Measurements from ENCODE around the gene LMF1.

The LMF1 gene

DNA sequence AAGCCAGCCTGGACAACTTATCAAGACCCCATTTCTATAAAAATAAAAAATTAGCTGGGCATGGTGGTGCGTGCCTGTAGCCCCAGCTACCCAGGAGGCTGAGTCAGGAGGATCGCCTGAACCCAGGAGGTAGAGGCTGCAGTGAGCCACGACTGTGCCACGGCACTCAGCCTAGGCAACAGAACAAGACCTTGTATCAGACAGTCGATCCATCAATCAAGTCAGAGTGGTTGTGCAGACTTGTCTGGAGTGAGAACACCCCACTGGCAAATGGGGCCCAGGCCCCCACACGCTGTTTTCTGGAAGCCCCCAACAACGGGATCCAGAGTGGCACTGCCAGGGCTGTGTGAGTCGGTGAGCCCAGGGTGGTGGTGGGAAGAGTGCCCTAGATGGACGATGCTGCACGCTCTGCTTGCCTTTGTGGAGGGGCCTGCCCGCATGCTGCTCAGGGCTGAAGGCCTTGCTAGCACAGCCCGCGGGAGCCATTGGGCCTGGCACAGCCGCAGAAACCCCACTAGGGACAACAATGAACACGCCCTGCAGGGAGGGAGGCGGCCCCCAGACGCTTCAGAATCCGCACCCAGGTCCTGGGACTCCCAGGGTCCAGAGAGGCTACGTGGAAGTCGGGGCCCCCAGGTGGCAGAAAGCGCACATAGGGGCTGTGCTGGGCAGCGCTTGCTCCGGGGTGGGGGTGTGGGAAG lies 90.2 kb downstream of the LMF1 start:
- peaks cover 9% of the 10 kb centered on the region for H3K36me3 Mint-ChIP-seq

DNA sequence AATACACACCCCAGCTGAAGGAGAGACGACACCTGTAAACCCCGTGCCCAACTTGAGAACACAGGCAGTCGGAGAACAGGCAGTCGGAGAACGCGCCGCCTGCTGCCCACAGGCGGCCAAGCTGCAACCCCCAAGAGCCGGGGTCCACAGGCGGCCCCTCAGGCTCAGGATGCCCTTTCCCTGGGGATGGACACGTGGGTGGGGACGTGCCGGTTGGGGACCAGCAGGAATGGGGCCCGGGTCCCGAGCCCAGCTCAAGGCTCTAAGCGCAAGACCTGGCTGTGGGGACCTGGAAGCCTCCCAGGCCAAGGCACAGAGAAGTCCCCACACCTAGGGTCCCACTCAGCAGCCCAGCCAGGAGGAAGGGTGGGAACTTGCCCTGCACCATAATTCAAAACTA lies 90.8 kb downstream of the LMF1 start:
- Mint-ChIP-seq H3K36me3 (peaks cover 12% of the 10 kb centered on the region), H3K27me3 (no peaks in the 10 kb centered on the region), H3K9me3 (peaks cover 6% of the 10 kb centered on the region), H3K27ac (no peak overlapping the region), H3K4me3 (no peak overlapping the region), H3K4me1 (peaks cover 10% of the 10 kb centered on the region)
- DNase-seq (ENCODE audit: low spot score in 2 of 2) (no peak), ATAC-seq (ENCODE audit: low read depth) (no peak)

More for the DNA sequence above, 90.2 kb downstream of the LMF1 start:
- Mint-ChIP-seq H3K9me3 (peaks cover 6% of the 10 kb centered on the region), H3K4me1 (peaks cover 10% of the 10 kb centered on the region), H3K27me3 (no peaks in the 10 kb centered on the region), H3K27ac (no peak overlapping the region), H3K4me3 (no peak overlapping the region)
- no peak for ATAC-seq (ENCODE audit: low read depth)
- no peak for DNase-seq (ENCODE audit: low spot score in 2 of 2)

DNA sequence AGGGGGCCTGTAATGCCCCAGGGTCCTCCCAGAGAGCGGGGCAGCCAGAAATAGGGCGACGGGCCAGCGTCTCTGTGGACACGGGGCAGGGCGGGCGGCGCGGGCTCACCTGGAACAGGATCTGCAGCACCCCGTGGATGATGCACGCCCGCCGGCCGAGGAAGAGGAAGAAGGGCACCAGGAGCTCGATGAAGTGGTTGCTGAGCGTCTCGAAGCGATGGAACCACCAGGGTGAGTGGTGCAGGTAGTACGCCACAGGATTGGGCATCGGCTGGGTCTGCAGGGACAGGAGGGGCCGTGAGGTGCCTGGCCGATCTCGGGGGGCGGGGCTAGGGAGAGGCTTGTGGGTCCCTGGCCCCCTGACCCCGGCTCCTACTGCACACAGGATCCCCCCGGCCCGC lies 91.3 kb downstream of the LMF1 start:
- DNase-seq (ENCODE audit: low spot score in 2 of 2): no peak
- H3K4me1 Mint-ChIP-seq: peaks cover 10% of the 10 kb centered on the region
- H3K27me3 Mint-ChIP-seq: no peaks in the 10 kb centered on the region
- ATAC-seq (ENCODE audit: low read depth): no peak
- peaks cover 15% of the 10 kb centered on the region for H3K36me3 Mint-ChIP-seq
- no peak overlapping the region for H3K4me3 Mint-ChIP-seq
- H3K27ac Mint-ChIP-seq: no peak overlapping the region
- peaks cover 6% of the 10 kb centered on the region for H3K9me3 Mint-ChIP-seq

DNA sequence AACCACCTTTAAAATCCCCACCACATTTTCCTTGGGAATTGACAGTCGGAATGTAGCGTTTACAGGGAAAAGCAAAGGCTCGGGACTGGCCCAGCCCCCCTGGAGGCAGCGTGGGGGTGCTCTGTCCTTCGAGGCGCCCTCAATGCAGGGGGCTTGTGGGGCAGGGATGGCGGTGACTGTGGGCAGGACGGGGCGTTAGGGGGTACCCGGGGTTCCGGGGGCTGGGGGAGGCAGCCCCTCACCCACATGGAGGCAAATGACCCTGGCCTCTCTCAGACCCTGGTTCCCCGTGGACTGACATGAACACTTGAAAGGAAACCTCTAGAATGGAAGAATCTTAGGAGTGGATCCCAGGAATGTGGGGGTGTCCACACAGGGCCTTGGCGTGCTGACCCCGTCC lies 91.9 kb downstream of the LMF1 start:
- Mint-ChIP-seq H3K27ac (no peak overlapping the region), H3K36me3 (peaks cover 15% of the 10 kb centered on the region), H3K27me3 (no peaks in the 10 kb centered on the region), H3K4me3 (no peak overlapping the region), H3K4me1 (peaks cover 10% of the 10 kb centered on the region), H3K9me3 (peaks cover 6% of the 10 kb centered on the region)
- DNase-seq (ENCODE audit: low spot score in 2 of 2) (no peak), ATAC-seq (ENCODE audit: low read depth) (no peak)

DNA sequence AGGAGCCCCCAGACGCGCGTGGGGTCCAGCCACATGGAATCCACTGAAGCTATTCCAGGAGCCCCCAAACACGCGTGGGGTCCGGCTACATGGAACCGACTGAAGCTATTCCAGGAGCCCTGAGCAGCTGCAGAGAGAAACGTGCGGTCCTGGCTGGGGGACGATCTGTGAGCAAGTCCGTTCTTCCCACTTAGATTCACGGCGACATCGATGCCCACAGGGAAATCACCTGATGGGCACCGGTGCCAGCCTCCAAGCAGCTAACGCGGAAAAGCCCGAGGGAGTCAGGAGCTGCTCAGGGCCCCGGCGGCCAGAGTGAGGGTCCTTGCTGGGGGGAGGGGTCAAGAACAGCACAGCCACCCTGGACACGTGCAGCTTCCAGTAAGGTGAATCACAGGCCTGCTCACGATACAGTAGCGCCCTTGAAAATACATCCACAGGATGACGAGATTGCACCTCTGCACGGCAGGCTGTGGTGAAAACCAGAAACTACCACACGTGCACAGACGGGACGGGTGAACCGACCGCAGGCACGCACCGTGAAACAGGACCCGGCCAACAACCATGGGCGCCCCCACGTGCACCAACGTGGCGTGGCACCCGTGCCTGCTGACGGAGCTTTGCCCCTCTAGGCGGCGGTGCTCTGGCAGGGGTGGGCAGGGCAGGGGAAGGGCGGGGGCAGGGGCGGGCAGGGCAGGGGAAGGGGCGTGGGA lies 92.6 kb downstream of the LMF1 start:
- H3K27me3 Mint-ChIP-seq: no peaks in the 10 kb centered on the region
- DNase-seq (ENCODE audit: low spot score in 2 of 2) (peak; percentile 32 to 44), ATAC-seq (ENCODE audit: low read depth) (peak; percentile 76)
- H3K4me3 Mint-ChIP-seq: no peak overlapping the region
- H3K9me3 Mint-ChIP-seq: peaks cover 6% of the 10 kb centered on the region
- peaks cover 19% of the 10 kb centered on the region for H3K36me3 Mint-ChIP-seq
- peaks cover 10% of the 10 kb centered on the region for H3K4me1 Mint-ChIP-seq
- peak overlapping the region; percentile 90 for H3K27ac Mint-ChIP-seq

DNA sequence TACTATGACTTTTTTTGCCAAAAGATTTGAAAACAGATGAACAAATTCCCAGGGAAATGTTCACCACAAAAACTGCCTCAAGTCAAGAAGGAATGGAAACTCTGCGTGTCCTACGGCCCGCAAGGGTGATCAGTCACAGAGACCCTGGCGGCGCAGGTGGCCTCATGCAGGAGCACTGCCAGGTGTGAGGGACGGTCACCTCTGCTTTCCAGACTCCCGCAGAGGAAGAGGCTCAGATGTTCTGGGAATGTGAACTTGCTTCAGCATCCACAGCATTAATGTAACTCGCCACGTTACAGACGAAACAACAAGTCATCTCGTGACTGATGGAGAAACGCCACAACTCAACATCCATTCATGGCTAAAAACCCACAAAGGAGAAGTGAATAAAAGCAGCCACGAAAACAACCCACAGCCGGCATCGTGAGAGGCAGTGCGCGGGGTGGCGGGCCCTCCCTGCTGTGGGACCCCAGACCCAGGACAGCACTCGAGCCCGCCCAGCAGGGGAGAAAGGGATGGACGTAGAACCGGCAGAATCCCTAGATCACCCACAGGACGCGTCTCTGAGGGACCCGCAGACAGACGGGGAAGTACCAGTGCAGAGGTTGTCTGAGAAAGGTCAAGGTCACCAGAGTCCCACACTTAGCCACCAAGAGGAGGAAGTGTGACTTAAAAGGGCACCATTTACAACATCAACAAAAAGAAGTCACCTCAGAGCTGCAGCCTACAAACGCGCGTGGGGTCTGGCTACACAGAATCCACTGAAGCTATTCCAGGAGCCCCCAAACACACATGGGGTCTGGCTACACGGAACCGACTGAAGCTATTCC lies 93.3 kb downstream of the LMF1 start:
- Mint-ChIP-seq H3K4me3 (peak overlapping the region; percentile 35), H3K9me3 (peaks cover 1% of the 10 kb centered on the region), H3K27ac (peak overlapping the region; percentile 90), H3K27me3 (no peaks in the 10 kb centered on the region), H3K36me3 (peaks cover 15% of the 10 kb centered on the region), H3K4me1 (peaks cover 10% of the 10 kb centered on the region)
- ATAC-seq (ENCODE audit: low read depth) (peak; percentile 67), DNase-seq (ENCODE audit: low spot score in 2 of 2) (peak in 1 of 2 donors; percentile 22)

DNA sequence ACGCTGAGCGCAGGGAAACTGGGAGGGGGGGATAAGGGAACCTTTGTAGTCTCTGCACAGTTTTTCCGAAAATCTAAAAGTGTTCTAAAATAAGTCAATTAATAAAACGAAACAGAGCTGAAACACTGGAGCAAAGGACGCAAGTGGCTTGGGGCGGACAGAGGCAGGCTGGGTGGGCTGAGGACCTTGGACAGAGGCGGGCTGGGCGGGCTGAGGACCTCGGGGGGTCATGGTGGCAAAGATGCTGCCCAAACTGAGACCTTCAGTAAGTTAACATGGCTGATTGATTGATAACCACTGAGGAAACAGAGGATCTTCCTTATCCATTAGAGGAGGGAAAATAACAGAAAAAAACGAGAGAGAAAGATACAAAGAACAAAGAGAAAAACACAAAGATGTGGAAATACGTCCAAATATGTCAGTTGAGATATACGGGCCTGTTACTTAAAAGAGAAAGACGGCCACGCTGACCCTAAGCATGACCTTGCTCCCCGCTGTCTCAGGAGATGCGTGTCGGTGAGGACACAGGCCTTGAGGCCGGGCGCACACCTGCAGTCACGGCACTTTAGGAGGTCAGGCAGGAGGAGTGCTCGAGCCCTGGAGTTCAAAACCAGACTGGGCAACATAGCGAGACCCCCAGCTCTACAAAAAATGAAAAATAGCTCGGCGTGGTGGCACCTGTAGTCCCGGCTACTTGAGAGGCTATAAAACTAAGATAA lies 94.1 kb downstream of the LMF1 start:
- no peak for ATAC-seq (ENCODE audit: low read depth)
- H3K36me3 Mint-ChIP-seq: peaks cover 11% of the 10 kb centered on the region
- H3K4me1 Mint-ChIP-seq: peaks cover 10% of the 10 kb centered on the region
- DNase-seq (ENCODE audit: low spot score in 2 of 2): no peak
- H3K27ac Mint-ChIP-seq: no peak overlapping the region
- H3K27me3 Mint-ChIP-seq: no peaks in the 10 kb centered on the region
- no peaks in the 10 kb centered on the region for H3K9me3 Mint-ChIP-seq
- no peak overlapping the region for H3K4me3 Mint-ChIP-seq

DNA sequence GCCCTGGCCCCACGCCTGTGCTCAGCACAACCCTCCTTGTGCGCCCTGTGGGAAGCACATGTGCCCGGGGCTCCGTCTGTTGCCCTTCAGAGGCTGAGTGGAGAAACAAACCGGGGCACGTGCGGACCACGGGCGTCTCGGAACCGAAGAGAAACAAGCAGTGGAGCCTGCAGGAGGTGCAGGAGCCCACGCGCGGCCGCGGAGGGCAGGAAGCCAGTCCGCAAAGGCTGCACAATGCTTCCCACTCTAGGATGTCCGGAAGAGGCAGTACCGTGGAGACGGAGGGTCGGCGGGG lies 94.8 kb downstream of the LMF1 start:
- peaks cover 14% of the 10 kb centered on the region for H3K36me3 Mint-ChIP-seq
- DNase-seq (ENCODE audit: low spot score in 2 of 2): no peak
- no peak overlapping the region for H3K4me3 Mint-ChIP-seq
- no peaks in the 10 kb centered on the region for H3K9me3 Mint-ChIP-seq
- no peak overlapping the region for H3K27ac Mint-ChIP-seq
- no peak for ATAC-seq (ENCODE audit: low read depth)
- peaks cover 10% of the 10 kb centered on the region for H3K4me1 Mint-ChIP-seq
- H3K27me3 Mint-ChIP-seq: no peaks in the 10 kb centered on the region

DNA sequence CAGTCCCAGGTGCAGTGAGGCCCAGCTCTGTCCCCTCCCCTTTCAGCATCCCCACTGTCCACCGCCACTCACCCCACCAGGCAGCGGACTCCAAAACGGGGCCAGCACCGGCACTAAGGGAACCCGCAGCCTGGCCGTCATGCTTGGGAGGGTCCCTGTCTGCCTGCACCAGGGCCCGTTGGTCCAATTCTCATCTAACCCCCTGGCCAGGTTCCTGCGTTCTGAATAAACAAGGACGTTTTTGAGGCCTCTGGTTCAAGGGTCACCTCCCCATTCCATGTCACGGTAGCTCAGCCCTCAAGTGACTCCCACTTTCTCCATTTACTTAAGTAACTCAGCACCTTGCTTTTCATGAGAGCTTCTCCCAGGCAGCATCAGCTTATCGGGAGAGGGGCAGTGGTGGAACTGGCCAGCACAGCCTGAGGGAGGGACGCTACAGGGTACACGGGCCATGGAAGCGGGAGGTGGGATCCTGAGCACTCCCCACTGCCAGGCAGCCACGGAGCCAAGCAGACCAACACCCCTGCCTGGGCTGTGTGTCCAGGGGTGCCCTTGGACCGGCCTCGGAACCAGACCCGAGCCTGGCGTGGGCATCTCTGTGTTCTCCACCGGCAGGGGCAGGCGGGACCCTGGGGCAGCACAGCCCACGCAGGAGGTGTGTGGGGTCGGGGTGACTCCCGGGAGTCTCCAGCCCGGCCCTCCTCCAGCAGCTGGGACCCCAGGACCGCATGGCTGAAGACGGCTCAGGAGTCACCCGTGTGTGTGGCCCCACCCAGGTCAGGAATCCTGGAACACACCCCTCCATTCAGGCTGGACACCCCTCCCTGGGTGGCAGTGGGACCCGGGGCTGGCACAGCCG lies 95.4 kb downstream of the LMF1 start:
- Mint-ChIP-seq H3K27me3 (no peaks in the 10 kb centered on the region), H3K4me3 (no peak overlapping the region), H3K9me3 (no peaks in the 10 kb centered on the region), H3K27ac (no peak overlapping the region), H3K4me1 (peaks cover 10% of the 10 kb centered on the region), H3K36me3 (peaks cover 14% of the 10 kb centered on the region)
- no peak for ATAC-seq (ENCODE audit: low read depth)
- DNase-seq (ENCODE audit: low spot score in 2 of 2): no peak

DNA sequence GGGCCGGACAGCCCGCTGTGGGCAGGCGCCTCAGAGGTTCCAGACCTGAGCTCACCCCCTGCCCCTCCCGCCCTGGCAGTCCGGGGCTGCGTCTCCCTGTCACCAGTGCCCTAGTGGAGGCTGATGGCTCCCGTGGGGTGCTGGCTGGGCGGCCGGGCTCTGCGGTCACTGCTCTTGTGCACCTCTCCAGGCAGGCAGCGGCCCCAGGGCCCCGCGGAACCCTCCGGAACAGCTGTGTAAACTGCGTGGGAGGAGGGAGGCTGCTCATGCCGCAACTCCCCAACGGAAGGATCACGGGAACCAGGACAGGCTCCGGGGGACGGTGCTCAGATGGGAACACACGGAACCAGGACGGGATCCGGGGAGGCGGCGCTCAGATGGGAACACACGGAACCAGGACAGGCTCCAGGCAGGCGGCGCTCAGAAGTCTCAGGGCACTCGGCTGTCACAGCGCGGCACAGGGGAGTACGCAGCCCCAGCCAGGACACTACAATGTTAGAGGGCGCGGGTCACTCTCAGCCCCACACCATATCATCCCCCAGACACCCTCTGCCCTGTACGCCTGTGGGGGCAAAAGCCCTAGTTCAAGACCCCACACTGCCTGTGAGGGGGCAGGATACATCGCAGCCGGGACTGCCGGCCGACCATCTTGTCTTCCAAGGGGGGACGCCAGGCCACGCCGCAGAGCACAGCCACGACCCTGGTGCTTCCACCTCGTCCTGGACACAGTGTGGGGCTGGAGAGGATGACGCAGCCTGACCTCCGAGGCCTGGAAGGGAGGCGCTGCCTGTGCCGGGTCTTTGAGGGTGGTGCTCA lies 96.2 kb downstream of the LMF1 start:
- ATAC-seq (ENCODE audit: low read depth): no peak
- Mint-ChIP-seq H3K9me3 (no peaks in the 10 kb centered on the region), H3K27me3 (no peaks in the 10 kb centered on the region), H3K36me3 (peaks cover 14% of the 10 kb centered on the region), H3K4me1 (peaks cover 10% of the 10 kb centered on the region), H3K27ac (no peak overlapping the region), H3K4me3 (no peak overlapping the region)
- DNase-seq (ENCODE audit: low spot score in 2 of 2): no peak

DNA sequence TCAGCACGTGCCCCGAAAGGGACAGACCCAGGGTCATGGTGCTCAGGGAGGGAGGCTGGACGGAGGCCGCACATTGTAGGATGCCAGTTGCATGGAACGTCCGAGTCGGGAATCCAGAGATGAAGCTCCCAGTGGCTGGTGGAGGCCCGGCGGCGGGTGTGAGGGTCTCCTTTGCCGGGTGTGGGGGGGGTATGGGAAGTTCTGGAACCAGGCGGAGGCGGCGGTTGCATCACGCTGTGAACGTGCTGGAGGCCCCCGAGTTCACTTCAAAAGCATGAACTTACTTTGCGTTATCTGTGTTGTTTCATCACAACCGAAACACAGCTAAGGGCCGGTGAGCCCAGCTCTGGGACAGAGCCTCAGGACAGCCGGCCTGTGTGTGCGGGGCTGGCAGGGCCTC lies 96.9 kb downstream of the LMF1 start:
- peaks cover 14% of the 10 kb centered on the region for H3K36me3 Mint-ChIP-seq
- no peak overlapping the region for H3K4me3 Mint-ChIP-seq
- H3K27me3 Mint-ChIP-seq: no peaks in the 10 kb centered on the region
- no peak overlapping the region for H3K27ac Mint-ChIP-seq
- DNase-seq (ENCODE audit: low spot score in 2 of 2): no peak
- ATAC-seq (ENCODE audit: low read depth): no peak
- H3K4me1 Mint-ChIP-seq: peaks cover 10% of the 10 kb centered on the region
- H3K9me3 Mint-ChIP-seq: no peaks in the 10 kb centered on the region

DNA sequence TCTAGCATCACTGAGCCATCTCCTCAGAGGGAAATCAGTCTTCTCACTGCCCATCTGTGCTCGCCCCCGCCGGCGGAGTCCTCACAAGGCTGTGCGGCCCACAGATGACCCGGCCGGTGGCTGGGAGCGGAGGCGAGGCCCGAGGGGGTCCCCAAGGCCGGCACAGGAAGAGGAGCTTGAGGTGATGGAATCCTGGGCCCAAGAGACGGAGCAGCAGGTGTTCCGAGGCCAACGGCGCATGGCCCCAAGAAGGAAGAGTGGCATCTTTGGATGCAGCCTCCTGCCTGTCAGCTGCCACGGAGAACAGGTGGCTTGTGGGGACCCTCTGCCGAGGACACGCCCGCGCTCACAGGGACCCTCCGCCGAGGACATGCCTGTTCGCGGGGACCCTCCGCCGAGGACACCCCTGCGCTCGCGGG lies 97.5 kb downstream of the LMF1 start:
- no peak overlapping the region for H3K27ac Mint-ChIP-seq
- ATAC-seq (ENCODE audit: low read depth) (no peak), DNase-seq (ENCODE audit: low spot score in 2 of 2) (no peak)
- no peaks in the 10 kb centered on the region for H3K27me3 Mint-ChIP-seq
- peaks cover 10% of the 10 kb centered on the region for H3K4me1 Mint-ChIP-seq
- H3K36me3 Mint-ChIP-seq: peaks cover 15% of the 10 kb centered on the region
- H3K4me3 Mint-ChIP-seq: no peak overlapping the region
- H3K9me3 Mint-ChIP-seq: no peaks in the 10 kb centered on the region
